Immature natural killer cell (primary cell): ENCODE results near the gene C11orf68. TPM values are rescaled to one million over a fixed set of nuclear protein-coding genes. Genes with fewer than 3 reads are reported as not detected.

ENCODE experiments used
- DNase-seq, 3 donors: peaks; one replicate each; pipeline ENCODE4 v3.0.0; 2022; ENCODE audit warnings: mixed read lengths in 1 of 3
- H3K27ac Mint-ChIP-seq, 6 donors: one replicate each; pipeline ENCODE4 v1.8.0; 2020; ENCODE audit warnings: mixed read lengths in 6 of 6, mild to moderate bottlenecking in 5 of 6, inconsistent platforms in 4 of 6, moderate library complexity in 3 of 6
- H3K27me3 Mint-ChIP-seq, 3 donors: one replicate each; pipeline ENCODE4 v1.8.0; 2020 to 2021; ENCODE audit warnings: low read depth in 3 of 3, mild to moderate bottlenecking in 3 of 3, mixed read lengths in 3 of 3, moderate library complexity in 3 of 3, inconsistent platforms in 1 of 3
- H3K36me3 Mint-ChIP-seq, 3 donors: one replicate each; pipeline ENCODE4 v1.8.0; 2020; ENCODE audit warnings: mixed read lengths in 3 of 3, inconsistent platforms in 2 of 3, mild to moderate bottlenecking in 2 of 3
- H3K4me1 Mint-ChIP-seq, 2 donors: one replicate each; pipeline ENCODE4 v1.8.0; 2020; ENCODE audit warnings: inconsistent platforms in 2 of 2, mild to moderate bottlenecking in 2 of 2, mixed read lengths in 2 of 2, moderate library complexity in 1 of 2
- H3K4me3 Mint-ChIP-seq, 5 donors: one replicate each; pipeline ENCODE4 v1.8.0; 2020; ENCODE audit warnings: mild to moderate bottlenecking in 5 of 5, mixed read lengths in 5 of 5, inconsistent platforms in 3 of 5, moderate library complexity in 3 of 5
- H3K9me3 Mint-ChIP-seq, 6 donors: one replicate each; pipeline ENCODE4 v1.8.0; 2020; ENCODE audit warnings: mild to moderate bottlenecking in 6 of 6, mixed read lengths in 6 of 6, inconsistent platforms in 4 of 6, moderate library complexity in 3 of 6
- polyA plus RNA-seq, 3 donors: library from polyadenylated mRNA; unstranded; fragments of 300-500 nt; fragmentation: Illumina TruSeq; gene quantifications; one replicate each; pipeline ENCODE4 v1.2.3, GENCODE V29; 2021

C11orf68 gene
- polyA plus RNA-seq, 3 donors from 2014 or later, result 45.7 to 84.5 (median 60.4) TPM

GRCh38 chr11:65932558-65932919 lies 13.7 kb upstream of the C11orf68 start:
- no peak overlapping the region for H3K27ac Mint-ChIP-seq
- DNase-seq, result no peak
- no peaks in the 10 kb centered on the region for H3K9me3 Mint-ChIP-seq
- H3K4me3 Mint-ChIP-seq, result no peak overlapping the region
- peaks cover 2 to 10% (median 9%) of the 10 kb centered on the region in 3 donors for H3K27me3 Mint-ChIP-seq
- no peaks in the 10 kb centered on the region for H3K36me3 Mint-ChIP-seq
- peaks cover 20 to 27% of the 10 kb centered on the region in 2 donors for H3K4me1 Mint-ChIP-seq

GRCh38 chr11:65931773-65932557 lies 13.1 kb upstream of the C11orf68 start:
- no peak for DNase-seq
- no peak overlapping the region for H3K4me3 Mint-ChIP-seq

GRCh38 chr11:65928667-65929066 lies 9.8 kb upstream of the C11orf68 start:
- no peak for DNase-seq
- Mint-ChIP-seq H3K4me3 (peak overlapping the region; percentile 78 to 88 (median 81)), H3K9me3 (no peaks in the 10 kb centered on the region), H3K4me1 (peaks cover 28 to 35% of the 10 kb centered on the region in 2 donors), H3K27ac (peak overlapping the region; percentile 89 to 97 (median 95)), H3K27me3 (peaks cover 0 to 10% (median 9%) of the 10 kb centered on the region in 3 donors), H3K36me3 (no peaks in the 10 kb centered on the region)

More at GRCh38 chr11:65931773-65932557, 13.1 kb upstream of the C11orf68 start:
- Mint-ChIP-seq H3K4me1 (peaks cover 26 to 33% of the 10 kb centered on the region in 2 donors), H3K9me3 (no peaks in the 10 kb centered on the region), H3K27me3 (peaks cover 2 to 10% (median 9%) of the 10 kb centered on the region in 3 donors), H3K36me3 (no peaks in the 10 kb centered on the region), H3K27ac (peak overlapping the region in 3 of 6 donors; percentile 13 to 51 (median 19))

- peak; percentile 82 to 84 (median 83) for DNase-seq
- peak overlapping the region; percentile 78 to 88 (median 81) for H3K4me3 Mint-ChIP-seq
- H3K4me1 Mint-ChIP-seq, result peaks cover 29 to 35% of the 10 kb centered on the region in 2 donors
- H3K36me3 Mint-ChIP-seq, result peaks cover 4 to 5% (median 5%) of the 10 kb centered on the region in 3 donors
- H3K27me3 Mint-ChIP-seq, result peaks cover 0 to 10% (median 9%) of the 10 kb centered on the region in 3 donors
- H3K27ac Mint-ChIP-seq, result peak overlapping the region; percentile 89 to 97 (median 95)
- no peaks in the 10 kb centered on the region for H3K9me3 Mint-ChIP-seq
These were observed 9.1 kb upstream of the C11orf68 start for GRCh38 chr11:65927904-65928397.

GRCh38 chr11:65925397-65925796 lies 6.5 kb upstream of the C11orf68 start:
- Mint-ChIP-seq H3K27ac (peak overlapping the region in 4 of 6 donors; percentile 16 to 74 (median 59)), H3K36me3 (peaks cover 8 to 14% (median 11%) of the 10 kb centered on the region in 3 donors)

GRCh38 chr11:65922565-65922964 lies 3.7 kb upstream of the C11orf68 start:
- Mint-ChIP-seq H3K36me3 (peaks cover 8 to 14% (median 11%) of the 10 kb centered on the region in 3 donors), H3K4me1 (peaks cover 27 to 38% of the 10 kb centered on the region in 2 donors), H3K4me3 (peak overlapping the region in 4 of 5 donors; percentile 8 to 30 (median 27)), H3K9me3 (peaks cover 0 to 1% (median 0%) of the 10 kb centered on the region in 6 donors), H3K27ac (peak overlapping the region in 2 of 6 donors; percentile 5 to 36), H3K27me3 (peaks cover 2 to 15% (median 3%) of the 10 kb centered on the region in 3 donors)
- no peak for DNase-seq

More at GRCh38 chr11:65925397-65925796, 6.5 kb upstream of the C11orf68 start:
- H3K4me3 Mint-ChIP-seq, result no peak overlapping the region
- H3K4me1 Mint-ChIP-seq, result peaks cover 38 to 44% of the 10 kb centered on the region in 2 donors
- peaks cover 0 to 13% (median 8%) of the 10 kb centered on the region in 3 donors for H3K27me3 Mint-ChIP-seq
- peaks cover 0 to 1% (median 0%) of the 10 kb centered on the region in 6 donors for H3K9me3 Mint-ChIP-seq
- DNase-seq, result no peak

- Mint-ChIP-seq H3K9me3 (peaks cover 0 to 1% (median 0%) of the 10 kb centered on the region in 6 donors), H3K36me3 (peaks cover 8 to 14% (median 13%) of the 10 kb centered on the region in 3 donors), H3K4me1 (peaks cover 25 to 36% of the 10 kb centered on the region in 2 donors), H3K4me3 (peak overlapping the region; percentile 8 to 30 (median 28)), H3K27me3 (peaks cover 2 to 15% (median 4%) of the 10 kb centered on the region in 3 donors), H3K27ac (peak overlapping the region in 3 of 6 donors; percentile 5 to 47 (median 7))
- no peak for DNase-seq
These were observed 3.0 kb upstream of the C11orf68 start for GRCh38 chr11:65921876-65922275.

- H3K27me3 Mint-ChIP-seq, result peaks cover 2 to 15% (median 7%) of the 10 kb centered on the region in 3 donors
- H3K9me3 Mint-ChIP-seq, result peaks cover 0 to 1% (median 0%) of the 10 kb centered on the region in 6 donors
- H3K4me1 Mint-ChIP-seq, result peaks cover 31 to 42% of the 10 kb centered on the region in 2 donors
- H3K36me3 Mint-ChIP-seq, result peaks cover 8 to 15% (median 14%) of the 10 kb centered on the region in 3 donors
- peak overlapping the region in 4 of 5 donors; percentile 88 to 95 (median 90) for H3K4me3 Mint-ChIP-seq
- peak overlapping the region in 1 of 6 donors; percentile 53 for H3K27ac Mint-ChIP-seq
- DNase-seq, result no peak
These were observed 2.2 kb upstream of the C11orf68 start for GRCh38 chr11:65921033-65921555.

- peak overlapping the region; percentile 88 to 95 (median 89) for H3K4me3 Mint-ChIP-seq
- H3K9me3 Mint-ChIP-seq, result peaks cover 0 to 1% (median 0%) of the 10 kb centered on the region in 6 donors
- H3K36me3 Mint-ChIP-seq, result peaks cover 8 to 15% (median 14%) of the 10 kb centered on the region in 3 donors
- DNase-seq, result no peak
- peaks cover 2 to 15% (median 7%) of the 10 kb centered on the region in 3 donors for H3K27me3 Mint-ChIP-seq
- peak overlapping the region; percentile 36 to 93 (median 78) for H3K27ac Mint-ChIP-seq
- H3K4me1 Mint-ChIP-seq, result peaks cover 31 to 42% of the 10 kb centered on the region in 2 donors
These were observed 1.5 kb upstream of the C11orf68 start for GRCh38 chr11:65920372-65920802.

- Mint-ChIP-seq H3K4me3 (peak overlapping the region; percentile 88 to 95 (median 89)), H3K4me1 (peaks cover 37 to 48% of the 10 kb centered on the region in 2 donors), H3K27ac (peak overlapping the region; percentile 75 to 93 (median 86)), H3K36me3 (peaks cover 8 to 15% (median 14%) of the 10 kb centered on the region in 3 donors), H3K27me3 (peaks cover 2 to 15% (median 9%) of the 10 kb centered on the region in 3 donors), H3K9me3 (peaks cover 0 to 1% (median 0%) of the 10 kb centered on the region in 6 donors)
- no peak for DNase-seq
These were observed 910 bp upstream of the C11orf68 start for GRCh38 chr11:65919573-65920371.

GRCh38 chr11:65919141-65919572 lies 295 bp upstream of the C11orf68 start, which contains the start of gene DRAP1:
DRAP1 (plus strand) TSS chr11:65919426; CDS start chr11:65919502, 76 bp downstream.
- peak within 1 kb of the TSS; percentile 88 to 95 (median 89) for H3K4me3 Mint-ChIP-seq
- peak within 1 kb of the TSS; percentile 75 to 93 (median 88) for H3K27ac Mint-ChIP-seq
- H3K9me3 Mint-ChIP-seq, result peaks cover 0 to 1% (median 0%) of the 10 kb centered on the region in 6 donors
- peak; percentile 97 to 98 (median 98) for DNase-seq
- peaks cover 40 to 52% of the 10 kb centered on the region in 2 donors for H3K4me1 Mint-ChIP-seq
- H3K27me3 Mint-ChIP-seq, result peaks cover 2 to 15% (median 9%) of the 10 kb centered on the region in 3 donors
- H3K36me3 Mint-ChIP-seq, result peaks cover 8 to 15% (median 14%) of the 10 kb centered on the region in 3 donors

GRCh38 chr11:65917434-65918210 lies 1.2 kb downstream of the C11orf68 start:
- Mint-ChIP-seq H3K27ac (peak overlapping the region; percentile 17 to 91 (median 86)), H3K36me3 (peaks cover 1 to 10% (median 6%) of the 10 kb centered on the region in 3 donors), H3K4me3 (peak overlapping the region; percentile 82 to 90 (median 88)), H3K27me3 (peaks cover 2 to 15% (median 9%) of the 10 kb centered on the region in 3 donors), H3K4me1 (peaks cover 37 to 48% of the 10 kb centered on the region in 2 donors), H3K9me3 (peaks cover 0 to 1% (median 0%) of the 10 kb centered on the region in 6 donors)
- DNase-seq, result no peak
